HEK293 (cell line): Measurements from ENCODE around the gene IL11.
A peak's percentile ranks its signal among the peaks of the same experiment; 100 is the strongest.

Source experiments
- CTCF ChIA-PET: fragments of 350-600 bp; formaldehyde crosslinking; extraction: SDS; loops from one replicate; lab custom pipeline; 2021; ENCODE audit warnings: antibody characterized with exemption; lab: Yijun Ruan, JAX
- POLR2A ChIA-PET: fragments of 300-600 bp; formaldehyde crosslinking; extraction: SDS; loops from one replicate; lab custom pipeline; 2020; ENCODE audit warnings: antibody characterized with exemption, inconsistent platforms; lab: Yijun Ruan, JAX
- H3K27ac ChIP-seq: fragments of 200-500 bp; sonication (Bioruptor generic); 2 replicates; pipeline ENCODE4 v1.5.1; 2014; ENCODE audit warnings: low read depth, low read length, control low read depth, inconsistent platforms; ENCODE audit errors: extremely low read depth
- H3K36me3 ChIP-seq, 2 experiments: fragments of 200-500 bp in 1 of 2; sonication (Bioruptor generic) in 1 of 2; 1 replicate in 1 of 2; 2 replicates in 1 of 2; pipeline ENCODE4 v1.5.1; 2014 to 2017; ENCODE audit warnings: inconsistent platforms in 2 of 2, low read length in 2 of 2; ENCODE audit not compliant: control insufficient read depth in 2 of 2, insufficient read depth in 1 of 2
- H3K4me1 ChIP-seq: fragments of 200-500 bp; sonication (Bioruptor generic); 2 replicates; pipeline ENCODE4 v1.5.1; 2014; ENCODE audit warnings: mild to moderate bottlenecking, low read length, inconsistent platforms; ENCODE audit not compliant: control insufficient read depth, insufficient read depth
- H3K4me3 ChIP-seq: 2 replicates; pipeline ENCODE4 v1.5.1; 2011; ENCODE audit warnings: low read depth, mild to moderate bottlenecking, control low read depth, low read length, moderate library complexity
- H3K9me3 ChIP-seq: fragments of 200-500 bp; sonication (Bioruptor generic); 2 replicates; pipeline ENCODE4 v1.5.1; 2014; ENCODE audit warnings: low read depth, low read length, inconsistent platforms; ENCODE audit not compliant: control insufficient read depth, insufficient read depth
- ATF2 ChIP-seq: fragments of 450-650 bp; formaldehyde crosslinking; IDR thresholded peaks from 2 replicates; pipeline ENCODE4 v1.5.1; 2016; ENCODE audit warnings: missing biosample characterization, missing genetic modification characterization, low read depth
- EGR2 ChIP-seq: fragments of 450-650 bp; formaldehyde crosslinking; IDR thresholded peaks from 2 replicates; pipeline ENCODE4 v1.5.1; 2016; ENCODE audit warnings: low read depth, missing biosample characterization, missing genetic modification characterization
- HIC1 ChIP-seq: fragments of 450-650 bp; formaldehyde crosslinking; IDR thresholded peaks from 2 replicates; pipeline ENCODE4 v1.5.1; 2016; ENCODE audit warnings: missing biosample characterization, missing genetic modification characterization
- PRDM4 ChIP-seq: fragments of 450-650 bp; formaldehyde crosslinking; IDR thresholded peaks from 2 replicates; pipeline ENCODE4 v1.5.1; 2017; ENCODE audit warnings: missing biosample characterization, missing genetic modification characterization
- SCRT2 ChIP-seq: fragments of 450-650 bp; formaldehyde crosslinking; IDR thresholded peaks from 2 replicates; pipeline ENCODE4 v1.5.1; 2016; ENCODE audit warnings: missing biosample characterization, missing genetic modification characterization
- ZBTB10 ChIP-seq: fragments of 450-650 bp; formaldehyde crosslinking; IDR thresholded peaks from 2 replicates; pipeline ENCODE4 v1.5.1; 2016; ENCODE audit warnings: missing biosample characterization, missing genetic modification characterization
- ZFHX2 ChIP-seq: fragments of 450-650 bp; formaldehyde crosslinking; conservative IDR thresholded peaks from 2 replicates; pipeline ENCODE4 v1.5.1; 2016; ENCODE audit warnings: missing biosample characterization, missing genetic modification characterization
- ZNF114 ChIP-seq: fragments of 450-650 bp; formaldehyde crosslinking; IDR thresholded peaks from 2 replicates; pipeline ENCODE4 v1.5.0; 2017; ENCODE audit warnings: missing biosample characterization, missing genetic modification characterization
- ZNF140 ChIP-seq: fragments of 450-650 bp; formaldehyde crosslinking; IDR thresholded peaks from 2 replicates; pipeline ENCODE4 v1.5.1; 2016; ENCODE audit warnings: missing biosample characterization, missing genetic modification characterization
- ZNF221 ChIP-seq: fragments of 450-650 bp; formaldehyde crosslinking; IDR thresholded peaks from 2 replicates; pipeline ENCODE4 v1.5.1; 2017; ENCODE audit warnings: missing biosample characterization, missing genetic modification characterization, borderline replicate concordance
- ZNF292 ChIP-seq: fragments of 450-650 bp; formaldehyde crosslinking; IDR thresholded peaks from 2 replicates; pipeline ENCODE4 v1.5.1; 2016; ENCODE audit warnings: low read depth, missing biosample characterization, missing genetic modification characterization, borderline replicate concordance
- ZNF324 ChIP-seq: fragments of 450-650 bp; formaldehyde crosslinking; IDR thresholded peaks from 2 replicates; pipeline ENCODE4 v1.5.1; 2016; ENCODE audit warnings: missing biosample characterization, missing genetic modification characterization
- ZNF529 ChIP-seq: fragments of 450-650 bp; formaldehyde crosslinking; IDR thresholded peaks from 2 replicates; pipeline ENCODE4 v1.5.1; 2017; ENCODE audit warnings: missing genetic modification characterization, missing biosample characterization; ENCODE audit not compliant: insufficient replicate concordance
- ZNF549 ChIP-seq: fragments of 450-650 bp; IDR thresholded peaks from 2 replicates; pipeline ENCODE4 v1.5.1; 2018; ENCODE audit warnings: missing biosample characterization, missing genetic modification characterization, mild to moderate bottlenecking, inconsistent platforms, moderate library complexity
- ZNF555 ChIP-seq: fragments of 450-650 bp; formaldehyde crosslinking; conservative IDR thresholded peaks from 2 replicates; pipeline ENCODE4 v1.5.1; 2017; ENCODE audit warnings: missing biosample characterization, mild to moderate bottlenecking, missing genetic modification characterization, inconsistent platforms
- ZNF558 ChIP-seq: fragments of 450-650 bp; formaldehyde crosslinking; IDR thresholded peaks from 2 replicates; pipeline ENCODE4 v1.5.1; 2016; ENCODE audit warnings: missing biosample characterization, missing genetic modification characterization
- ZNF629 ChIP-seq: fragments of 450-650 bp; formaldehyde crosslinking; IDR thresholded peaks from 2 replicates; pipeline ENCODE4 v1.5.1; 2017; ENCODE audit warnings: missing biosample characterization, missing genetic modification characterization
- ZNF664 ChIP-seq: fragments of 450-650 bp; formaldehyde crosslinking; IDR thresholded peaks from 2 replicates; pipeline ENCODE4 v1.5.1; 2016; ENCODE audit warnings: missing biosample characterization, missing genetic modification characterization
- ZNF791 ChIP-seq: fragments of 450-650 bp; formaldehyde crosslinking; IDR thresholded peaks from 2 replicates; pipeline ENCODE4 v1.5.1; 2016; ENCODE audit warnings: missing biosample characterization, missing genetic modification characterization
- ZNF843 ChIP-seq: fragments of 450-650 bp; formaldehyde crosslinking; IDR thresholded peaks from 2 replicates; pipeline ENCODE4 v1.5.1; 2016; ENCODE audit warnings: missing biosample characterization, missing genetic modification characterization
- TF ChIP-seq, protein P1 (sequence below): fragments of 450-650 bp; IDR thresholded peaks from 2 replicates; pipeline ENCODE4 v1.5.1; 2018; ENCODE audit warnings: missing biosample characterization, missing genetic modification characterization
- TF ChIP-seq, protein P2 (sequence below): fragments of 450-650 bp; formaldehyde crosslinking; IDR thresholded peaks from 2 replicates; pipeline ENCODE4 v1.5.0; 2017; ENCODE audit warnings: missing biosample characterization, missing genetic modification characterization, borderline replicate concordance
- TF ChIP-seq, protein P3 (sequence below): fragments of 450-650 bp; formaldehyde crosslinking; IDR thresholded peaks from 2 replicates; pipeline ENCODE4 v1.5.1; 2016; ENCODE audit warnings: missing biosample characterization, missing genetic modification characterization

Gene IL11

GRCh38 chr19:55365964-55366363 is 4.3 kb downstream of the IL11 start:
- Histone ChIP-seq H3K27ac (no peak overlapping the region), H3K36me3 (no peaks in the 10 kb centered on the region), H3K4me3 (no peak overlapping the region), H3K9me3 (no peaks in the 10 kb centered on the region), H3K4me1 (peaks cover 5% of the 10 kb centered on the region; the same call in 1 of the 2 replicates)
- ChIA-PET CTCF (no interaction called here), POLR2A (interaction anchor here (0.9 to 1.3 kb wide), 2 partner anchors 16 to 26 kb away, joined by 3 to 5 read pairs; partner anchors contain the start of gene KMT5C)
- TF ChIP-seq, protein P1, sequence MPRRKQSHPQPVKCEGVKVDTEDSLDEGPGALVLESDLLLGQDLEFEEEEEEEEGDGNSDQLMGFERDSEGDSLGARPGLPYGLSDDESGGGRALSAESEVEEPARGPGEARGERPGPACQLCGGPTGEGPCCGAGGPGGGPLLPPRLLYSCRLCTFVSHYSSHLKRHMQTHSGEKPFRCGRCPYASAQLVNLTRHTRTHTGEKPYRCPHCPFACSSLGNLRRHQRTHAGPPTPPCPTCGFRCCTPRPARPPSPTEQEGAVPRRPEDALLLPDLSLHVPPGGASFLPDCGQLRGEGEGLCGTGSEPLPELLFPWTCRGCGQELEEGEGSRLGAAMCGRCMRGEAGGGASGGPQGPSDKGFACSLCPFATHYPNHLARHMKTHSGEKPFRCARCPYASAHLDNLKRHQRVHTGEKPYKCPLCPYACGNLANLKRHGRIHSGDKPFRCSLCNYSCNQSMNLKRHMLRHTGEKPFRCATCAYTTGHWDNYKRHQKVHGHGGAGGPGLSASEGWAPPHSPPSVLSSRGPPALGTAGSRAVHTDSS (tag by site-specific recombination), result no peak
- no peak for TF ChIP-seq PRDM4 (tag by site-specific recombination)
- TF ChIP-seq, protein P2, sequence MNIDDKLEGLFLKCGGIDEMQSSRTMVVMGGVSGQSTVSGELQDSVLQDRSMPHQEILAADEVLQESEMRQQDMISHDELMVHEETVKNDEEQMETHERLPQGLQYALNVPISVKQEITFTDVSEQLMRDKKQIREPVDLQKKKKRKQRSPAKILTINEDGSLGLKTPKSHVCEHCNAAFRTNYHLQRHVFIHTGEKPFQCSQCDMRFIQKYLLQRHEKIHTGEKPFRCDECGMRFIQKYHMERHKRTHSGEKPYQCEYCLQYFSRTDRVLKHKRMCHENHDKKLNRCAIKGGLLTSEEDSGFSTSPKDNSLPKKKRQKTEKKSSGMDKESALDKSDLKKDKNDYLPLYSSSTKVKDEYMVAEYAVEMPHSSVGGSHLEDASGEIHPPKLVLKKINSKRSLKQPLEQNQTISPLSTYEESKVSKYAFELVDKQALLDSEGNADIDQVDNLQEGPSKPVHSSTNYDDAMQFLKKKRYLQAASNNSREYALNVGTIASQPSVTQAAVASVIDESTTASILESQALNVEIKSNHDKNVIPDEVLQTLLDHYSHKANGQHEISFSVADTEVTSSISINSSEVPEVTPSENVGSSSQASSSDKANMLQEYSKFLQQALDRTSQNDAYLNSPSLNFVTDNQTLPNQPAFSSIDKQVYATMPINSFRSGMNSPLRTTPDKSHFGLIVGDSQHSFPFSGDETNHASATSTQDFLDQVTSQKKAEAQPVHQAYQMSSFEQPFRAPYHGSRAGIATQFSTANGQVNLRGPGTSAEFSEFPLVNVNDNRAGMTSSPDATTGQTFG (tag by site-specific recombination), result no peak
- TF ChIP-seq SCRT2 (tag by site-specific recombination), result peak; percentile 58
- TF ChIP-seq ZBTB10 (tag by site-specific recombination), result 0 out of 2 replicates have a peak, but pooled peaks have one; percentile 41
- no peak for TF ChIP-seq ZNF292 (tag by site-specific recombination)
- no peak for TF ChIP-seq ATF2 (tag by site-specific recombination)
- TF ChIP-seq ZNF555, result no peak
- peak; percentile 14; the same call in 1 of the 2 replicates for TF ChIP-seq EGR2 (tag by site-specific recombination)
- TF ChIP-seq ZNF221 (tag by site-specific recombination), result no peak
- TF ChIP-seq ZNF629 (tag by site-specific recombination), result no peak
- TF ChIP-seq, protein P3, sequence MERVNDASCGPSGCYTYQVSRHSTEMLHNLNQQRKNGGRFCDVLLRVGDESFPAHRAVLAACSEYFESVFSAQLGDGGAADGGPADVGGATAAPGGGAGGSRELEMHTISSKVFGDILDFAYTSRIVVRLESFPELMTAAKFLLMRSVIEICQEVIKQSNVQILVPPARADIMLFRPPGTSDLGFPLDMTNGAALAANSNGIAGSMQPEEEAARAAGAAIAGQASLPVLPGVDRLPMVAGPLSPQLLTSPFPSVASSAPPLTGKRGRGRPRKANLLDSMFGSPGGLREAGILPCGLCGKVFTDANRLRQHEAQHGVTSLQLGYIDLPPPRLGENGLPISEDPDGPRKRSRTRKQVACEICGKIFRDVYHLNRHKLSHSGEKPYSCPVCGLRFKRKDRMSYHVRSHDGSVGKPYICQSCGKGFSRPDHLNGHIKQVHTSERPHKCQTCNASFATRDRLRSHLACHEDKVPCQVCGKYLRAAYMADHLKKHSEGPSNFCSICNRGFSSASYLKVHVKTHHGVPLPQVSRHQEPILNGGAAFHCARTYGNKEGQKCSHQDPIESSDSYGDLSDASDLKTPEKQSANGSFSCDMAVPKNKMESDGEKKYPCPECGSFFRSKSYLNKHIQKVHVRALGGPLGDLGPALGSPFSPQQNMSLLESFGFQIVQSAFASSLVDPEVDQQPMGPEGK (tag by site-specific recombination), result 0 out of 2 replicates have a peak, but pooled peaks have one; percentile 34
- no peak for TF ChIP-seq ZNF664 (tag by site-specific recombination)
- no peak for TF ChIP-seq ZNF140 (tag by site-specific recombination)
- peak; percentile 82 for TF ChIP-seq ZFHX2 (tag by site-specific recombination)
- no peak for TF ChIP-seq ZNF549 (tag by site-specific recombination)
- no peak for TF ChIP-seq ZNF324 (tag by site-specific recombination)
- no peak for TF ChIP-seq ZNF529 (tag by site-specific recombination)
- no peak for TF ChIP-seq ZNF558 (tag by site-specific recombination)
- no peak for TF ChIP-seq ZNF843 (tag by site-specific recombination)
- no peak for TF ChIP-seq ZNF114 (tag by site-specific recombination)
- TF ChIP-seq HIC1 (tag by site-specific recombination), result no peak
- TF ChIP-seq ZNF791, result no peak
